NT2/D1 (cell line): ENCODE measurements around the gene GDF10.

Source experiments
- SUZ12 ChIP-seq: IDR thresholded peaks from 2 replicates; pipeline ENCODE4 v1.6.1; 2011; ENCODE audit not compliant: insufficient read length, insufficient read depth; ENCODE audit errors: extremely low read depth
- ZNF274 ChIP-seq: IDR thresholded peaks from 2 replicates; pipeline ENCODE4 v1.6.1; 2011; ENCODE audit warnings: mild to moderate bottlenecking, low read depth, low read length

GRCh38 chr10:47356708-47357107 lies 56.7 kb downstream of the GDF10 start:
- TF ChIP-seq ZNF274 (no peak), SUZ12 (no peak)
